Measurements from ENCODE around the gene PRM2.

DNA sequence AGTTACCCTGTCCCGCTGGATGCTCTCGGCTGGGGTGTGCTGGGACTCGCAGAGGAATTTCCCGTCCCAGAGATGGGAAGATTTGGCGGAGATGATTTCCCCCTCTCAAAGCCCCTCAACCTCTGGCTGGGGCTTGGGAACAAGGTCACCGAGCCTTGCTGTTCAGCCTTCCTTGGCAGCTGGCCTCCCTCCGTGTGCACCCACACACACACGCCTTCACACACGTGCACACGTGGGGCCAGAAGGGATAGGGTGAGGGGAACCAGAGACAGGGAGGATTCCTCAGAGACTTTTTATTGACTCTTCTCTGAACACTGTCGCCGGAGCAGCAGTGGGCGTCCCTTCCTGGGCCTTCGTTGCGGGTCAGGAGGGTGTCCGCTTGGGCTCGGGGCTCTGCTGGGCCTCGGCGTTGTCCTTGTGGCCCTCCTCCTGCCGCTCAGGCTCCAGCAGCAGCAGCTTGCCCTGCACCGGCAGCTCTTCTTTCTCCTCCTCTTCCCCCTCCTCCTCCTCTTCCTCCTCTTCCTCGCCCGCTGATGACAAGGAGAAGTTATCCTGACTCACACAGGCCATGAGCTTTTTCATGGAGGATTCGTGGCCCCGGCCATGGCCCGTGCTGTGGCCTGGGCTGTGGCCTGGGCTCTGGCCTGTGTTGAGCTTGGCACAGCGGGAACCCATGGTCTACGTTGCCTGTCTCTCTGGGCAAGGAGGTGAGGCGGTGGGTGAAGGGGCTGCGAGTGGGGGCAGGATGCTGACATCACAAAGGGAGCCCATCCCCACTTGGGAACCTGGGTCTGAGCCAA is 3.2 kb downstream of the PRM2 start, which contains the start of gene PRM3:
- TF ChIP-seq REST (IDR thresholded peaks at IDR 0.05; ENCODE audit: insufficient read depth in 1 of 2, low read depth in 2 of 2, low read length in 2 of 2), result no peak
- TF ChIP-seq POLR2AphosphoS5 (IDR thresholded peaks at IDR 0.05; ENCODE audit: low read depth, low read length), result no peak
- no peak for TF ChIP-seq TAF1 (IDR thresholded peaks at IDR 0.05; ENCODE audit: borderline replicate concordance, insufficient read depth, low read length)

Measured in PFSK-1 (cell line).